HEK293 (cell line): ENCODE data around the gene SLF2.

Experiments used
- CTCF ChIP-seq: fragments of 450-650 bp; formaldehyde crosslinking; IDR thresholded peaks from 2 replicates; pipeline ENCODE4 v1.5.1; 2016; ENCODE audit warnings: missing biosample characterization, missing genetic modification characterization
- PBX3 ChIP-seq: sonication (generic); formaldehyde crosslinking; IDR thresholded peaks from 2 replicates; pipeline ENCODE4 v1.8.1; 2022; ENCODE audit warnings: mild to moderate bottlenecking, moderate library complexity, missing genetic modification reagents
- ZBTB20 ChIP-seq: fragments of 450-650 bp; formaldehyde crosslinking; IDR thresholded peaks from 2 replicates; pipeline ENCODE4 v1.5.1; 2016; ENCODE audit warnings: missing biosample characterization, missing genetic modification characterization
- ZNF10 ChIP-seq: fragments of 450-650 bp; formaldehyde crosslinking; IDR thresholded peaks from 2 replicates; pipeline ENCODE4 v1.5.1; 2017; ENCODE audit warnings: missing biosample characterization, missing genetic modification characterization
- ZNF146 ChIP-seq: fragments of 450-650 bp; formaldehyde crosslinking; IDR thresholded peaks from 2 replicates; pipeline ENCODE4 v1.5.1; 2016; ENCODE audit warnings: missing biosample characterization, missing genetic modification characterization
- ZNF37A ChIP-seq: fragments of 450-650 bp; IDR thresholded peaks from 2 replicates; pipeline ENCODE4 v1.5.1; 2018; ENCODE audit warnings: missing biosample characterization, missing genetic modification characterization
- ZNF530 ChIP-seq: fragments of 450-650 bp; formaldehyde crosslinking; IDR thresholded peaks from 2 replicates; pipeline ENCODE4 v1.5.1; 2016; ENCODE audit warnings: low read depth, missing biosample characterization, missing genetic modification characterization
- ZNF645 ChIP-seq: fragments of 450-650 bp; formaldehyde crosslinking; IDR thresholded peaks from 2 replicates; pipeline ENCODE4; 2016; ENCODE audit warnings: missing biosample characterization, missing genetic modification characterization
- ZNF692 ChIP-seq: fragments of 450-650 bp; formaldehyde crosslinking; IDR thresholded peaks from 2 replicates; pipeline ENCODE4 v1.5.1; 2016; ENCODE audit warnings: missing biosample characterization, missing genetic modification characterization
- ZNF792 ChIP-seq: fragments of 450-650 bp; formaldehyde crosslinking; IDR thresholded peaks from 2 replicates; pipeline ENCODE4 v1.5.1; 2016; ENCODE audit warnings: missing biosample characterization, missing genetic modification characterization
- ZSCAN4 ChIP-seq: fragments of 450-650 bp; formaldehyde crosslinking; IDR thresholded peaks from 2 replicates; pipeline ENCODE4 v1.5.1; 2017; ENCODE audit warnings: missing biosample characterization, missing genetic modification characterization

GRCh38 chr10:100996678-100997359, 84.1 kb downstream of the SLF2 start:
- TF ChIP-seq ZNF146 (no peak), ZNF692 (tag by site-specific recombination) (no peak), ZNF645 (tag by site-specific recombination) (no peak), ZNF792 (tag by site-specific recombination) (no peak), CTCF (tag by site-specific recombination) (no peak; the same call in 1 of the 2 replicates), ZNF10 (tag by site-specific recombination) (no peak), PBX3 (CRISPR knock-in tag) (0 out of 2 replicates have a peak, but pooled peaks have one; percentile 21), ZNF37A (no peak), ZSCAN4 (no peak), ZBTB20 (tag by site-specific recombination) (no peak; the same call in 1 of the 2 replicates), ZNF530 (tag by site-specific recombination) (no peak)
